MG63 (cell line): ENCODE data around the gene SEMA3F. TPM values are rescaled to one million over a fixed set of nuclear protein-coding genes. Genes with fewer than 3 reads are reported as not detected.

Source experiments
- DNase-seq: peaks from one replicate; pipeline ENCODE4 v3.0.0-alpha.2; 2020
- H3K27me3 ChIP-seq: fragments of 250-450 bp; sonication (Bioruptor Pico); 2 replicates; pipeline ENCODE4 v1.5.1; 2020; ENCODE audit warnings: mild to moderate bottlenecking, moderate library complexity
- H3K36me3 ChIP-seq: fragments of 250-450 bp; sonication (Bioruptor Pico); 2 replicates; pipeline ENCODE4 v1.5.1; 2020; ENCODE audit warnings: mild to moderate bottlenecking, moderate library complexity
- H3K4me3 ChIP-seq: fragments of 250-450 bp; sonication (Bioruptor Pico); 2 replicates; pipeline ENCODE4 v1.5.1; 2020; ENCODE audit warnings: mild to moderate bottlenecking, moderate library complexity
- H3K9me3 ChIP-seq: fragments of 250-450 bp; sonication (Bioruptor Pico); 2 replicates; pipeline ENCODE4 v1.5.1; 2020; ENCODE audit warnings: mild to moderate bottlenecking, moderate library complexity
- total RNA-seq: library from RNA; depleted of rRNA; stranded (reverse); fragments of >200 nt; shearing (Covaris generic); gene quantifications from 2 replicates; pipeline ENCODE4 v1.2.3, GENCODE V29; 2014; ENCODE audit warnings: low replicate concordance; rRNA removed

SEMA3F gene
- total RNA-seq: 11.7 and 22.9 TPM in 2 replicates

DNA sequence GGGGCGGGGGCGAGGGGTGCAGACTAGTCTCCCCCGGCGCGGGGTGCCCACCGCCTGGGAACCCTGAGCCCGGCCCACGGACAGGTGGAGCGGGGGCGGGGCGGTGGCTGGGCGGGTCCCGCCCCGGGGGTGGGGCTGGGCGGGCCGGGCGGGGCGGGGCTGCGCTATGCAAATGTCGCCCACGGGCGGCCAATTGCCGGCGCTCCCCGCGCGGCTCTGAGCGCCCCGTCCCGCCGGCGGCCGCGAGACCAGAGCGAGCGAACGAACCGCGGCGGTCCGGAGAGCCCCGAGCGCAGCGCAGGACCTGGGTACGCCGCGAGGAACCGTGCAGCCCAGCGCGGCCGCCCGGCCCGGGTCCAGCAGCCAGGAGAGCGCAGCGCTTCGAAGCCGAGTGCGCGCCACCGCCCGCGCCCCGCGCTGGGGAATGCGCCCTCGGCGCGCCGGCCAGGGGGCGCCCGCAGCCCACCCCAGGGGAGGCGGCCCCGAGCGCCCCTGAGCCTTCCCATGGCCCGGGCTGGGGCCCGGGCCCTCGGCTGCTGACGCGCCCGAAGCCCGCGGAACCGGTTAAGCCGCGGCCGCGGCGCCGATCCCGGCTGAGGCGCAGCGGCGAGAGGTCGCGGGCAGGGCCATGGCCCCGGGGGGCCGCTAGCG, at the start of gene SEMA3F:
Gene SEMA3F, plus strand, starts transcription at position 485 of the 651 bp plus-strand sequence. CDS start 4,299 bp downstream, outside the sequence.
- Histone ChIP-seq H3K9me3 (no peaks in the 10 kb centered on the region), H3K36me3 (peaks cover 3% of the 10 kb centered on the region; the same call in 1 of the 2 replicates), H3K27me3 (no peaks in the 10 kb centered on the region), H3K4me3 (peak within 1 kb of the TSS; percentile 58)
- peak; percentile 55 for DNase-seq

DNA sequence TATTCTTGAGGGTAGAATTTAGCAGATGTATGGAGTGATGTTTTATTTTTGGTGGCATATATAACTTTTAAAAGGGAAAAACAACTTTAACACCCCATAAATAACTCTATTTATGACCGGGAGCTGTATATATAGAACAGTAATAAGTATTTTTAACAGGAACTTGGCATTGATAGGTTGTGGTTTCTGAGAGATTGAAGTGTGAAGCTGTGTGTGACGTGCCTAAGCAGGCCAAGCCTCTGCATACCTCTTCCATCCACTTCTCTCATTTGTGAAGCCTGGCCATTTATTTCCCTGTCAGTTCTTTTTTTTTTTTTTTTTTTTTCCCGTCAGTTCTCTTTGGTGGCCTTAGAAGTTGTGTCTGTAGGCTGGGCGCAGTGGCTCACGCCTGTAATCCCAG, 43.4 kb upstream of the SEMA3F start:
- Histone ChIP-seq H3K4me3 (no peak overlapping the region), H3K36me3 (peaks cover 74% of the 10 kb centered on the region), H3K9me3 (no peaks in the 10 kb centered on the region), H3K27me3 (no peaks in the 10 kb centered on the region)
- DNase-seq: no peak

DNA sequence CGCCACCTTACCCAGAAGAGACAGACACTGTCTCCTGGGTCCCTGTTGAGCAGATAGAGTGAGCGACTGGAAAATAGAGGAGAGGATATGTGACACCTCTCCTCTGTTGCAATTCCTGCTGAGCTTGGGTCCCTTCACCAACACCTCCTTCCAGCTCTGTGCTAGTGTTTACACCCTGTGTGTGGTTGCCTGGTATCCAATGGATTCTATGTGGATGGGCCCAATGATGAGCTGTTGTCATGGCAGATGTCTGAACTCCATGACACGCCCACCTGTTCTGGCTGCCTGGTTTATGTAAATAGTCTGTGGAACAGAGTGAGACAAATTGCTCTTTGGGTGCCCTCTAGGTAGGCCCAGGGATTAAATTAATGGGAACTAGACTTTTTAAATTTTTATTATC, 42.7 kb upstream of the SEMA3F start:
- no peak for DNase-seq
- Histone ChIP-seq H3K36me3 (peaks cover 76% of the 10 kb centered on the region), H3K4me3 (no peak overlapping the region)

GRCh38 chr3:50117120-50117519, 38.0 kb upstream of the SEMA3F start:
- Histone ChIP-seq H3K4me3 (no peak overlapping the region), H3K27me3 (no peaks in the 10 kb centered on the region), H3K9me3 (no peaks in the 10 kb centered on the region), H3K36me3 (peaks cover 50% of the 10 kb centered on the region)
- DNase-seq: no peak

More for the DNA sequence above, 42.7 kb upstream of the SEMA3F start:
- Histone ChIP-seq H3K27me3 (no peaks in the 10 kb centered on the region), H3K9me3 (no peaks in the 10 kb centered on the region)

DNA sequence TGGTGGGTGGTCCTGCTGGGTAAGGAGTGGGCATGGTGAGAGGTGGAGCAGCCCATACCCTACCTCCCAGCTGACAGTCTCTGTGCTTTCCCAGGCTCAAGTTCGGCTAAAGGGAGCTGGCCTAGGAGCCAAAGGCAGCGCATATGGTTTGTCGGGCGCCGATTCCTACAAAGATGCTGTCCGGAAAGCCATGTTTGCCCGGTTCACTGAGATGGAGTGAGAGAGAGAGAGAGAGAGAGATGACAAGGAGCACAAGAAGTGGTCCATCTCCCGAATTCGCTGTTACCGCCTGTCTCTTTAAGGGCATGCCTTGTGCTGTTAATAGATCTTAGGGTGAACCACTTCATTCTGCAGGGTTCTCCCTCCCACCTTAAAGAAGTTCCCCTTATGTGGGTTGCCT, 36.9 kb upstream of the SEMA3F start:
- H3K9me3 ChIP-seq: no peaks in the 10 kb centered on the region
- no peak overlapping the region for H3K4me3 ChIP-seq
- H3K36me3 ChIP-seq: peaks cover 41% of the 10 kb centered on the region
- no peak for DNase-seq
- no peaks in the 10 kb centered on the region for H3K27me3 ChIP-seq

GRCh38 chr3:50119786-50120185, 35.3 kb upstream of the SEMA3F start:
- Histone ChIP-seq H3K9me3 (no peaks in the 10 kb centered on the region), H3K36me3 (peaks cover 26% of the 10 kb centered on the region), H3K27me3 (no peaks in the 10 kb centered on the region), H3K4me3 (no peak overlapping the region)
- DNase-seq: no peak

DNA sequence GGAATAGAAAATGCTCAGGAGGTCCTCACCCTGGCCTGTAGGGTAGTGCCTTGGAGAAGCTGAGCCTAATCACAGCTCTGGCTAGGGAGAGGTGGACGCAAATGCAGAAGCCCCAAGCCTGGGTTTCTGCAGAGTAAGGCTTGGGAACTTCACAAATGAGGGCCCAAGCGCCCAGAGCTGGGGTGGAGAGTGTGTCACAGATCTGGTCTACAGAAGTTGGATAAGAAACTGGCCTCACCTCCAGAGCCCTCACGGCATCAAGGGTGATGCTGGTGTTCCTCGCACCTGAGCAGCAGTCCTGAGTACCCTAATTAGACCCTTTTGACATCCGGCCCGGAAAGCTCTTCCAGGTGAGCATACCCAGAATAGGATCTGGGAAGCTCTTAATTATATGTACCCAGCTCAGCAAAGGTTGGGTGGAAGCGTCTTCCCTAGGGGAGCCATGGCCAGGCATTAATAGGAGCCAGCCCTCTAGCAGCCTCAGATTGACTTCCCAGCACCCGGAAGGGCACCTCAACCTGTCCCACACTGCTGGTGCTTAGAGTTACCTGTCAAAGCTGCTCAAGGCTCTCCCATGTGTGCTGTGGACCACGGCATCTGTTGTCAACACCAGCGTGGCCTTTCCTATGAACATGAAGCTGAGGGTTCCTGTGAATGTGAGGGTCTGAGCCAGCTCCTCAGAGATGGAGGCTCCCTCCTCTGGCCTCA, 34.6 kb upstream of the SEMA3F start:
- peaks cover 19% of the 10 kb centered on the region for H3K36me3 ChIP-seq
- no peak for DNase-seq
- no peak overlapping the region for H3K4me3 ChIP-seq
- no peaks in the 10 kb centered on the region for H3K27me3 ChIP-seq
- H3K9me3 ChIP-seq: no peaks in the 10 kb centered on the region

DNA sequence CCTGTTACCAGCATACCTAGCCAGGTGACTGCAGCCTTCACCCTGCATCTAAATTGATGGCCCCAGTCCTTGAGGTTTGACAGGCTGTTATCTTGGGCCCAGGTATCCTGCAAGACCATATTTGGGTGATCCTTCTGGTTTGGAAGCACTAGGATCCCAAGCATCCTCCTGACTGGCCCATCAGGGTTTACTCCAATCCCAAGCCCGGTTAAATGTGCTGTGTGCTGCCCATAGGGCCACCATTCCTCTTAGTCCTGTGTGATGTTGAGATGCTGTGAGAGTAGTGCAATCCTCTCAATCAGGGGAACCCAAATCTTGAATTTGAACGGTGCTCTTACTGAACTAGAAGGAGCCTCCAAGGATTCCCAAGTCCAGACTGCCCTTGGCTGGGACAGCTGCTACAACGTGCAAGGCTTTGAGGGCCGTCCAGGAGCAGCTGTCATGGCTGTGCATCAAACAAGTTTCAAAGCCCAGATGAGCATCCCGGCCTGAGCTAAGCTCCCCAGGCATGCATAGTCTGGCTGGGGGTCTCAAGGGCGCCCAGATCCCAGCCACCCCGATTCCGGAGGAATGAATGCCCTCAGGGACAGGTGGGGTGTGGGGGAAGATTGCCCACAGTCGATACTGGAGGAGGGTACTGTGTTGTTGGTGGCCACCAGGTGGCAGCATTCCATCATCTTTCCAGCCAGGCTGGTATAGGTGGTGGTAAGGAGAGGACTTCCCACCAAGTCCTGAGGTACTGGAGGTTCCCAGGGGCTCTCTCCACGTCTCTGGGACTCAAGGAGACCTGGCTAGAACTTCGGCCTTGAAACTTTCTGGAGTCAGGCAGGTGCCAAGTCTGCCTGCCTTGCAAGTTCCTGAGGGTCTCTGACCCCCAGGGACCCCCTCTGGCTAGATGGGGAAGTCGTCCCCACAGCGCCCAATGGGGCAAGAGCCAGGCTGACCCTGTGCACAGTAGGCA, 33.8 kb upstream of the SEMA3F start:
- Histone ChIP-seq H3K4me3 (no peak overlapping the region), H3K9me3 (no peaks in the 10 kb centered on the region), H3K27me3 (no peaks in the 10 kb centered on the region), H3K36me3 (peaks cover 11% of the 10 kb centered on the region)
- peak; percentile 57 for DNase-seq

GRCh38 chr3:50122071-50122470, 33.1 kb upstream of the SEMA3F start:
- Histone ChIP-seq H3K4me3 (no peak overlapping the region), H3K9me3 (no peaks in the 10 kb centered on the region), H3K27me3 (no peaks in the 10 kb centered on the region), H3K36me3 (peaks cover 5% of the 10 kb centered on the region)
- DNase-seq: no peak

DNA sequence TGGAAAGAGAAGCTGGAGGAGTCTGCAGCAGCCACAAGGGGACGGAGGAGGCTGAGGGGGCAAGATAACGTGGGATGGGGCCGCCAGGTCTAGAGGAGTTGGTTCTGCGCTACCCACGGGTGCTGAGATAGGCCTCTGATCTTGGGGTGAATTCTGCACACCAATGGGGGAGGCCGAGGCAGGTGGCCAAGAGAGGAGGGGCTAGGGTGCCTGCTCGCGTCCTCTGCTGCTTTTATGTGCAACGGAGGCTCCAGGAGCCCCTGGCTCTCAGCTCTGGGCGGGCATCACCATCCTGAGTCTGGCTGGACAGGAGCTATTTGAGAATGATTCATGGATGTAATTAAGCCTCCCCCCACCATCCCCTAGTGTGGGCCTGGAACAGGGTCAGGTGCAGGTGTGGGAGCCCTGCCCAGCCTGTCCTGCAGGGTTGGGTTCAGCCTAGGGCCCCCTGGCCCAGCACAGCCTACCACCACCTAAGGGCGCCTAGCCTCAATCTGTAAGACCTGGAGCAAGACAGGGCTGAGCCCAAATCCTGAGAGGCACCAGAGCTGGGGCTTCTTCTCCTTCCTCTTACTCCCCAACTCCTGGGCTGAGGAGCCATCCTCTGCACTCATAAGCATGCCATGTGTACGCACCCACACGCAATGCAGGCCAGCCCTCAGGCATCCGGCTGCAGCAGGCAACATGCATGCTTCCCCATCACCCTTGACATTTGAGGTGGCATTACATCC, 32.3 kb upstream of the SEMA3F start:
- no peaks in the 10 kb centered on the region for H3K27me3 ChIP-seq
- no peak for DNase-seq
- H3K36me3 ChIP-seq: peaks cover 3% of the 10 kb centered on the region
- no peak overlapping the region for H3K4me3 ChIP-seq
- no peaks in the 10 kb centered on the region for H3K9me3 ChIP-seq

- H3K36me3 ChIP-seq: peaks cover 3% of the 10 kb centered on the region
- no peaks in the 10 kb centered on the region for H3K27me3 ChIP-seq
- H3K9me3 ChIP-seq: no peaks in the 10 kb centered on the region
- no peak overlapping the region for H3K4me3 ChIP-seq
- no peak for DNase-seq
Observed at GRCh38 chr3:50123394-50124051, 31.6 kb upstream of the SEMA3F start.

- DNase-seq: no peak
- Histone ChIP-seq H3K27me3 (no peaks in the 10 kb centered on the region), H3K36me3 (peaks cover 3% of the 10 kb centered on the region), H3K9me3 (no peaks in the 10 kb centered on the region), H3K4me3 (no peak overlapping the region)
Observed at GRCh38 chr3:50124052-50124799, 30.9 kb upstream of the SEMA3F start.

DNA sequence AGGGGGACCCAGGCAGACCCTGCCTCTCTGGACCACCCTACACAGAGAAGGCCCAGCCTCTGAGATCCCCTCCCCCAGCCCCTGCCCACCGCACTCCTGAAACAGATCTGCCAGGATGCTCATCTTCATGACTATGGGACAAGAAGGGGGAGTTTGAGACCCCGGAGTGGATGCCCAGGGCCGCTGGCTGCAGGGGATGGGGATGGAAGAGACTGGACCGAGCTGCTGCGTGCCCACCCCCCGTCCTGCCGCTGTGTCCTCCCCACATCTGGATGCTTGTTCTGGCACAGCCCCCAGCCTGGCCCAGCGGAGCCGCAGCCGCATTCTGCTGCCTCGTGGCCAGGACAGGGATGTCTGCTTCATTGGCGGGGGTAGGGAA, 30.3 kb upstream of the SEMA3F start:
- no peak for DNase-seq
- H3K9me3 ChIP-seq: no peaks in the 10 kb centered on the region
- H3K36me3 ChIP-seq: peaks cover 3% of the 10 kb centered on the region
- no peak overlapping the region for H3K4me3 ChIP-seq
- H3K27me3 ChIP-seq: no peaks in the 10 kb centered on the region

DNA sequence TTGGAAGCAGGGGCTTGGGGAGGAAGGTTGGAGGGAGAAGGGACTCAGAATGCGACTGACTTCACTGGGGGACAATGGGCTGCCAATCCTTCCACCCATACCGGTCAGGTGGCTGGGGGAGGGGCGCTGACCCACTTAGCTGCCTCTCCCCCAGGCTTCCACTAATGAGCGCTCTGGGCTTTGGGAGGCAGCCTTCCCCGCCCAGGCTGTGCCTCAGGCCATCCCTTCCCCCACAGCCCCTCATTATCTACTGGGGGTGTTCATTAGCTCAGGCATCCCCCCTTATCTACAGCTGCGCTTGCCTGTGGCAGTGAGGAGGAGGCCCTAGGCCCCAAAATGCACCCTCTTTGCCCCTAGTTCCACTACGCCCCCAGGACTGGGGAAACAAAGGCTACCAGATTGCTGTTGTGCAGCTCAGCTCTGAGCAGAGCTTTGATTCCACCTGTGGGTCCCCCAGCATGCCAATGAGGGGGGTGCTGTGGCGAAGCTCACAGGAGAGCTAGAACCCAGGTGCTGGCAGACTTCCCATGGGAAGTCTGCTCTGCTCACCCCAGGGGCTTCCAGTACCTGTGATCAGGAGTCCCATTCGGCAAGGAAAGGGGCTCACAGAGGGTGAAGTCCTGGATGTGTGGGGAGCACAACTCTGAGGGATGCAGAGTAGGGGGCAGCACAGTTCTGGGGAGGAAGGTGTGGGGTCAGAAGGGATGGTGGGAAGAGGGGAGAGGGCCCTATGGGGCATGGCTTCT, 29.4 kb upstream of the SEMA3F start:
- Histone ChIP-seq H3K27me3 (no peaks in the 10 kb centered on the region), H3K4me3 (no peak overlapping the region), H3K9me3 (no peaks in the 10 kb centered on the region), H3K36me3 (peaks cover 3% of the 10 kb centered on the region)
- no peak for DNase-seq
